A549 (cell line): ENCODE measurements around the gene SNX27.

Experiments used
- CTCF ChIP-seq: fragments of >200 bp; sonication (Bioruptor Twin); formaldehyde crosslinking; IDR thresholded peaks from 3 replicates; pipeline ENCODE4 v1.5.1; 2016
- JUN ChIP-seq, 2 experiments: fragments of >200 bp; sonication (Bioruptor Twin); formaldehyde crosslinking; IDR thresholded peaks; 2 replicates in 1 of 2; 3 replicates in 1 of 2; pipeline ENCODE4 v1.6.1; 2016 to 2017
- REST ChIP-seq: fragments of 200-600 bp; sonication (generic); IDR thresholded peaks from 2 replicates; pipeline ENCODE4 v1.6.1; 2016; ENCODE audit warnings: antibody characterized with exemption, mild to moderate bottlenecking, moderate library complexity

GRCh38 chr1:151574575-151575529 is 37.0 kb upstream of the SNX27 start:
- no peak for TF ChIP-seq CTCF
- no peak for TF ChIP-seq REST
- no peak for TF ChIP-seq JUN (IDR thresholded peaks at IDR 0.05)
